Heart right ventricle (tissue), 16 donors: ENCODE measurements around the gene SURF6. TPM values are rescaled to one million over a fixed set of nuclear protein-coding genes. Genes with fewer than 3 reads are reported as not detected.

Source experiments
- ATAC-seq, 8 donors: fragments of 200-7000 bp; cut with Tn5 transposase; one replicate each; pipeline ENCODE4 v1.9.1; 2020; ENCODE audit warnings: mild to moderate bottlenecking in 8 of 8, moderate library complexity in 8 of 8, moderate number of reproducible peaks in 1 of 8
- DNase-seq, 2 donors: peaks; one replicate each; pipeline ENCODE4 v3.0.0-alpha.2; 2020
- H3K27ac ChIP-seq, 10 donors: fragments of 200-600 bp; sonication (generic) in 2 of 10; one replicate each; pipeline versions ENCODE4 v1.5.0 to v1.8.0; 2020 to 2022; ENCODE audit warnings: mild to moderate bottlenecking in 3 of 10
- H3K27me3 ChIP-seq, 7 donors: fragments of 200-600 bp; one replicate each; pipeline ENCODE4 v1.8.0; 2021 to 2022; ENCODE audit warnings: mild to moderate bottlenecking in 2 of 7
- H3K36me3 ChIP-seq, 9 donors: fragments of 200-600 bp; sonication (generic) in 1 of 9; one replicate each; pipeline versions ENCODE4 v1.5.0 to v1.8.0; 2020 to 2022; ENCODE audit warnings: mild to moderate bottlenecking in 2 of 9
- H3K4me1 ChIP-seq, 9 donors: fragments of 200-600 bp; sonication (generic) in 1 of 9; one replicate each; pipeline versions ENCODE4 v1.5.0 to v1.8.0; 2020 to 2022; ENCODE audit warnings: mild to moderate bottlenecking in 4 of 9
- H3K4me3 ChIP-seq, 10 donors: fragments of 200-600 bp; sonication (generic) in 2 of 10; one replicate each; pipeline versions ENCODE4 v1.5.0 to v1.8.0; 2020 to 2022; ENCODE audit warnings: mild to moderate bottlenecking in 7 of 10, moderate library complexity in 2 of 10
- H3K9me3 ChIP-seq, 11 donors: fragments of 200-600 bp in 10 of 11; sonication (generic) in 2 of 11; one replicate each; pipeline versions ENCODE4 v1.5.0 to v1.8.0; 2013 to 2022; ENCODE audit warnings: mild to moderate bottlenecking in 2 of 11, control low read depth in 1 of 11, moderate library complexity in 1 of 11
- CTCF ChIP-seq, 9 donors: fragments of 200-600 bp; sonication (generic) in 2 of 9; IDR thresholded peaks; one replicate each; pipeline versions ENCODE4 v1.5.0 to v1.8.0; 2021 to 2022; ENCODE audit warnings: antibody characterized with exemption in 9 of 9, mild to moderate bottlenecking in 5 of 9, moderate library complexity in 1 of 9
- WGBS, 2 donors: extraction: QIAGEN DNeasy Blood & Tissue Kit; methylation state at CpG; one replicate each; pipeline ENCODE4 v1.1.7; 2013; ENCODE audit warnings: inconsistent platforms in 1 of 2; 5-methylcytosine and 5-hydroxymethylcytosine counted together
- intact Hi-C, 10 donors: fragments of 100-400 bp; cut with DNase I; formaldehyde crosslinking; loops; one replicate each; pipeline versions ENCODE4 v1.11.1 to v1.14.2; 2022
- polyA plus RNA-seq, 2 donors: library from polyadenylated mRNA; stranded (reverse); fragments of 200-250 nt; gene quantifications; one replicate each; pipeline ENCODE4 v1.2.3, GENCODE V29; 2013
- total RNA-seq, 10 donors: library from RNA; stranded (reverse); fragmentation: NEBNext Ultra II Directional in 3 of 10; extraction: Animal tissue kit (Norgen Biotek cat#: 25700) in 3 of 10; gene quantifications; one replicate each; pipeline versions ENCODE4 v1.2.1 to v1.2.4, GENCODE V29; 2021 to 2023
- donor health status: Arrhythmogenic right ventricular cardiomyopathy.
- donor health status: ischemic (EF 13 %, LVEDD 7.1; RV severe dilation, severe dysfunction).
- donor health status: healthy with polysubstance abuse.
- donor health status: DM: no; HTN: yes; CAD: no.
- donor health status: DM: no; HTN: no; CAD: no.
- donor health status: ischemic (EF 25% LVEDD 6.9; RV normal size, moderate dysfunction).
- donor health status: ischemic (EF 25% LVEDD 5.7; RV mildly dilated, moderate dysfunction).
- donor health status: healthy.
- donor health status: DM: yes; HTN: yes; CAD: no.
- donor health status: Ischemic cardiomyopathy.
- donor health status: ischemic (EF 35%, LVEDD 5.7; RV mildly dilated, moderate dysfunction).
- donor health status: nonischemic (EF 11% LVEDD 7.7; RV severe dilation, severe dysfunction).
- donor health status: DM: yes; HTN: yes; CAD: no.
- donor health status: PGD.
- donor health status: ischemic (EF 29% LVEDD 5.4; RV normal size, mild dysfunction).
- donor health status: nonischemic (EF 23%, LVEDD 6.1; RV moderate dilation, normal function).

The SURF6 gene
- total and polyA plus RNA-seq, 12 donors: 9.1 to 14.8 (median 11.8) TPM

GRCh38 chr9:133282464-133283238 lies 53.3 kb downstream of the SURF6 start:
- Histone ChIP-seq H3K9me3 (peaks cover 0 to 6% (median 0%) of the 10 kb centered on the region in 11 donors), H3K27me3 (peaks cover 0 to 22% (median 4%) of the 10 kb centered on the region in 7 donors), H3K27ac (no peak overlapping the region), H3K4me1 (peaks cover 0 to 7% (median 0%) of the 10 kb centered on the region in 9 donors), H3K4me3 (no peak overlapping the region), H3K36me3 (no peaks in the 10 kb centered on the region)
- DNase-seq (no peak), ATAC-seq (no peak)
- intact Hi-C loops: no loop called here
- 71% methylated on average over 7 of the region's 7 CpGs for WGBS, 2 donors
- no peak for TF ChIP-seq CTCF (IDR thresholded peaks at IDR 0.05)

GRCh38 chr9:133280392-133280791 lies 55.6 kb downstream of the SURF6 start:
- H3K4me1 ChIP-seq: peaks cover 0 to 7% (median 2%) of the 10 kb centered on the region in 9 donors
- TF ChIP-seq CTCF (IDR thresholded peaks at IDR 0.05): no peak
- H3K27me3 ChIP-seq: peaks cover 0 to 34% (median 16%) of the 10 kb centered on the region in 7 donors
- no peaks in the 10 kb centered on the region for H3K36me3 ChIP-seq
- ATAC-seq (no peak), DNase-seq (no peak)
- H3K27ac ChIP-seq: no peak overlapping the region
- 51 to 67% methylated on average over 5 of the region's 5 CpGs for WGBS, 2 donors
- H3K4me3 ChIP-seq: no peak overlapping the region
- intact Hi-C loops: no loop called here
- peaks cover 0 to 6% (median 0%) of the 10 kb centered on the region in 11 donors for H3K9me3 ChIP-seq

Other genes with a start within 250 kb of the SURF6 start
- gene RALGDS, start 214.9 kb downstream of the SURF6 start, total RNA-seq: 10 to 100 TPM; 21.4 to 45.1 (median 28.1) TPM
- gene RALGDS, start 214.9 kb downstream of the SURF6 start, polyA plus RNA-seq: 10 to 100 TPM; 15.6 to 40.5 TPM
- gene GBGT1, start 172.3 kb downstream of the SURF6 start, total RNA-seq: 10 to 100 TPM in 3 of 10 donors, 1 to 10 TPM in 7; 2.5 to 14.7 (median 6.2) TPM
- gene GBGT1, start 172.3 kb downstream of the SURF6 start, polyA plus RNA-seq: 10 to 100 TPM in 1 of 2 donors, 1 to 10 TPM in 1; 5.5 to 10.5 TPM
- under 1 TPM in 1 of 10 donors, not detected in 9; 0.75 TPM for gene OBP2B, start 126.9 kb downstream of the SURF6 start, total RNA-seq
- gene OBP2B, start 126.9 kb downstream of the SURF6 start, polyA plus RNA-seq: not detected
- 1 to 10 TPM in 7 of 10 donors, under 1 TPM in 3; 0.25 to 2.7 (median 1.6) TPM for gene ABO, start 61.0 kb downstream of the SURF6 start, total RNA-seq
- 1 to 10 TPM in 1 of 2 donors, under 1 TPM in 1; 0.55 to 2.9 TPM for gene ABO, start 61.0 kb downstream of the SURF6 start, polyA plus RNA-seq
- gene MED22, start 11.9 kb upstream of the SURF6 start, total RNA-seq: 10 to 100 TPM; 11.9 to 21.1 (median 17.4) TPM
- 10 to 100 TPM; 10.2 to 23.6 TPM for gene MED22, start 11.9 kb upstream of the SURF6 start, polyA plus RNA-seq
- 1,000 to 10,000 TPM in 3 of 10 donors, 100 to 1,000 TPM in 7; 859 to 1,268 (median 927) TPM for gene RPL7A, start 12.0 kb upstream of the SURF6 start, total RNA-seq
- gene RPL7A, start 12.0 kb upstream of the SURF6 start, polyA plus RNA-seq: 1,000 to 10,000 TPM in 1 of 2 donors, 100 to 1,000 TPM in 1; 903 to 3,182 TPM
- 10 to 100 TPM; 41.7 to 75.0 (median 58.2) TPM for gene SURF1, start 20.3 kb upstream of the SURF6 start, total RNA-seq
- gene SURF1, start 20.3 kb upstream of the SURF6 start, polyA plus RNA-seq: 10 to 100 TPM; 83.9 to 85.4 TPM
- gene SURF2, start 20.4 kb upstream of the SURF6 start, total RNA-seq: 10 to 100 TPM in 9 of 10 donors, 1 to 10 TPM in 1; 9.7 to 16.0 (median 14.1) TPM
- gene SURF2, start 20.4 kb upstream of the SURF6 start, polyA plus RNA-seq: 10 to 100 TPM; 31.5 to 44.8 TPM
- 100 to 1,000 TPM in 1 of 10 donors, 10 to 100 TPM in 9; 56.1 to 104 (median 64.2) TPM for gene SURF4, start 39.9 kb upstream of the SURF6 start, total RNA-seq
- gene SURF4, start 39.9 kb upstream of the SURF6 start, polyA plus RNA-seq: 100 to 1,000 TPM in 1 of 2 donors, 10 to 100 TPM in 1; 21.5 to 113 TPM
- gene STKLD1, start 40.2 kb upstream of the SURF6 start, total RNA-seq: 1 to 10 TPM in 3 of 10 donors, under 1 TPM in 5, not detected in 2; 0.20 to 1.7 (median 0.68) TPM
- 1 to 10 TPM in 1 of 2 donors, under 1 TPM in 1; 0.17 to 1.5 TPM for gene STKLD1, start 40.2 kb upstream of the SURF6 start, polyA plus RNA-seq
- 10 to 100 TPM in 8 of 10 donors, 1 to 10 TPM in 2; 9.3 to 20.8 (median 10.9) TPM for gene REXO4, start 81.8 kb upstream of the SURF6 start, total RNA-seq
- 10 to 100 TPM; 11.8 to 19.1 TPM for gene REXO4, start 81.8 kb upstream of the SURF6 start, polyA plus RNA-seq
- 1 to 10 TPM; 2.2 to 4.8 (median 3.5) TPM for gene ADAMTS13, start 86.2 kb upstream of the SURF6 start, total RNA-seq
- 10 to 100 TPM in 1 of 2 donors, 1 to 10 TPM in 1; 1.5 to 17.8 TPM for gene ADAMTS13, start 86.2 kb upstream of the SURF6 start, polyA plus RNA-seq
- 10 to 100 TPM in 9 of 10 donors, 1 to 10 TPM in 1; 8.8 to 12.6 (median 10.8) TPM for gene CACFD1, start 123.8 kb upstream of the SURF6 start, total RNA-seq
- 10 to 100 TPM; 10.0 to 17.3 TPM for gene CACFD1, start 123.8 kb upstream of the SURF6 start, polyA plus RNA-seq
- 1 to 10 TPM; 1.3 to 7.0 (median 2.2) TPM for gene SLC2A6, start 142.9 kb upstream of the SURF6 start, total RNA-seq
- gene SLC2A6, start 142.9 kb upstream of the SURF6 start, polyA plus RNA-seq: 1 to 10 TPM; 4.9 to 5.6 TPM
- not detected for gene MYMK, start 188.8 kb upstream of the SURF6 start, total RNA-seq
- not detected for gene MYMK, start 188.8 kb upstream of the SURF6 start, polyA plus RNA-seq
- 1 to 10 TPM; 2.0 to 9.1 (median 4.3) TPM for gene ADAMTSL2, start 198.5 kb upstream of the SURF6 start, total RNA-seq
- gene ADAMTSL2, start 198.5 kb upstream of the SURF6 start, polyA plus RNA-seq: 1 to 10 TPM; 4.9 to 7.5 TPM